Ureter (tissue), 1 donor: Measurements from ENCODE around the gene LUZP1. TPM values are rescaled to one million over a fixed set of nuclear protein-coding genes. Genes with fewer than 3 reads are reported as not detected.

Source experiments
- DNase-seq: peaks from one replicate; pipeline ENCODE4 v3.0.0-alpha.2; 2020; ENCODE audit warnings: low spot score
- total RNA-seq: library from RNA; stranded (reverse); gene quantifications from one replicate; pipeline ENCODE4 v1.2.4, GENCODE V29; 2023
- donor health status: DM: yes; HTN: yes; CAD: no.

The LUZP1 gene
- total RNA-seq, 1 donor from 2014 or later: 48.3 TPM

- DNase-seq: no peak
These were observed 15.5 kb downstream of the LUZP1 start for GRCh38 chr1:23152966-23153684.

DNA sequence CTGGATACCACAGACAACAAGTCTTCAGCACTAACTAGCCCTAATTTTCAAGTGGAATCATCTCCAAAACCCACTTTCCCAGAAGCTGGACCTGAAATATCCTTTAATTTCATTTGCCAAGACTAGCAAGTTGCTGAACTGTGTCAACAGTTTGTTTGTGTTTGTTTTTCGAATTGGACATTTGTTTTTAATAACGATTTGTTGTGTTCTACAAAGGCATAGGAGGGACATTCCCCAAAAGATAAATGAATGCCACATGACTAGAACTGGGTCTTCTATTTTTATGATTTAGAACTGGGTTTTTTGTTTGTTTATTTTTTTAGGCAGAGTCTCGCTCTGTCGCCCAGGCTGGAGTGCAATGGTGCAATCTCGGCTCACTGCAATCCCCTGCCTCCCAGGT is 17.9 kb downstream of the LUZP1 start:
- DNase-seq: no peak

GRCh38 chr1:23150125-23150524 is 18.5 kb downstream of the LUZP1 start:
- no peak for DNase-seq

- no peak for DNase-seq
These were observed 19.5 kb downstream of the LUZP1 start for GRCh38 chr1:23149114-23149513.

DNA sequence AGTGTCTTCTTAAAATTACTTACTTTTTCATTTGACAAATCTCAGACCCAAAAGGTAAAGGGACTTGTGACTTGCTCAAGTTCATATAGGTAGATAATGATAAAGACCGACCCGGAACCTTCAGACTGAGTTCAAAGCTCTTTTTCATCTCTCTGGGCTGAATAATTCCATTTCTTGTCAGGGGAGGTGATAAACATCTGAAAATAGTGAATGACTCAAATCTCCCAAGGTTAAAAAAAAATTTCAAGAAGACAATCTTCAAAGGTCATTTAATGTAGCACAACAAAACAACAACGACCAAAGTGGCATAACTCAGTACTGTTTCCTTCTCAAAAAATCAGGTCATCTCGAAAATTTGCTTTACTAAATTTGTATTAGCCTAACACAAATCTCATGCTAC is 20.6 kb downstream of the LUZP1 start:
- DNase-seq: no peak

- DNase-seq: no peak
These were observed 27.6 kb downstream of the LUZP1 start for GRCh38 chr1:23140940-23141596.

DNA sequence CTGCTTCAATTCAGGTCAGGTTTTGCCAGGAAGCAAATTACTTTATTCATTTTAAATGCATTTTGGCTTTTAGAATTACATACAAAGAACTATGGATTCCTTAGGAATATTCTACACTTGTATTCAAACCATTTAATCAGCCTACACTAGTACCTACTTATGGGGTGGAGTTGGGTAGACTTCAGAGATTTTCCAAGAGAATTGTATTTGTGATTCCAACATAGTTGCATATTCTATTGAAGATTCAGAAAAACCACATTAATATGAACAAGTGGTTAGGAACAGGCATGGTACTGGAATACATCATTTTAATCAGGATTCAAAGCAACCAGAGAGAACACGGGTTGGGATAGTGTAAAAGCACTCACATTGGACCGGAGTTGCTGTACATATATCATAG is 33.4 kb downstream of the LUZP1 start:
- no peak for DNase-seq

DNA sequence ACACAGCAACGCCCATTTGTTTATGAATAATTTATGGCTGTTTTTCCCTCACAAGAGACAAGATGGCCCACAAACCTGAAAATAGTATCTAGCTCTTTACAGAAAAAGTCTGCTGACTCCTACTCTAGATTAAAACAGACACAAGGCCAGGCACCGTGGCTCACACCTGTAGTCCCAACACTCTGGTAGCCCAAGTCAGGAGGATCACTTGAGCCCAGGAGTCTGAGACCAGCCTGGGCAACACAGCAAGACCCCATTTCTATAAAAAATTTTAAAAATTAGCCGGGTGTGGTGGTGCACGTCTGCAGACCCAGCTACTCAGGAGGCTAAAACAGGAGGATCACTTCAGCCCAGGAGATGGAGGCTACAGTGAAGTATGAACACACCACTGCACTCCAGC is 34.6 kb downstream of the LUZP1 start:
- DNase-seq: no peak

- no peak for DNase-seq
These were observed 35.1 kb downstream of the LUZP1 start for GRCh38 chr1:23133587-23133986.

DNA sequence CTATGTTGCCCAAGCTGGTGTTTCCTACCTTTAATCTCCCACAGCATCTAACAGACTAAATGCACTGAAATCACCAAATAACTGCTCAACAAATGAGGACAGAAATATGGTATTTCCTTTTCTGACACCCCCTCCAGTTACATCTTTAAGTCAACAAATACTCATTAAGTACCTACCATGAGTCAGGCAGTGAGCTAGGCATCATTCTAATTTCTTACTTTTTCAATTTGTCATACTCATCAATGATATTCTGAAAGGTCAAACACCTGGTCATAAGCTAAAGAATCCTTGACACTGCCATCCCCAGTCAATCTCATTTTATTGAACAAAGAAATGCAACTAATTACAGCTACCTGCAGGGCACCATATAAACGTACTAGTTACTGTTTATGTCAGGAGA is 36.6 kb downstream of the LUZP1 start:
- no peak for DNase-seq

GRCh38 chr1:23129846-23130245 is 38.8 kb downstream of the LUZP1 start:
- no peak for DNase-seq

DNA sequence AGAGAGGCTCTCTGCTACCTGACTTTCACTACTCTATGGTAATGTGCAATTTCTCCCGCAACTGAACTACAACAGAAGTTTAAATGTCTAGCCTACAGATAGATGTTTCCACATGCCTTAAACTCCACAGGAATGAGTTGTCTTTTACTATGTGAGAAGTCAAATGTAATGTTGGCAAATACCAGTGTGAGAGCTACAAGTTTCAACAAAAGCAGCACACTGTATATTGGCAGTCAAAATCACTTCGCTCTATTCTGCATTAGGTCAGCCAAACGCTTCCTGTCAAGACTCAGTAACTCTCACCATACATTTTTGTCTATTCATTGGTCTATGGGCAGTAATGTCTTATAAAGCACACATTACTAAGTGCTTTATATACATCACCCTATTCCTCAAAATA is 41.9 kb downstream of the LUZP1 start:
- DNase-seq: no peak

- DNase-seq: no peak
These were observed 42.5 kb downstream of the LUZP1 start for GRCh38 chr1:23126200-23126599.

DNA sequence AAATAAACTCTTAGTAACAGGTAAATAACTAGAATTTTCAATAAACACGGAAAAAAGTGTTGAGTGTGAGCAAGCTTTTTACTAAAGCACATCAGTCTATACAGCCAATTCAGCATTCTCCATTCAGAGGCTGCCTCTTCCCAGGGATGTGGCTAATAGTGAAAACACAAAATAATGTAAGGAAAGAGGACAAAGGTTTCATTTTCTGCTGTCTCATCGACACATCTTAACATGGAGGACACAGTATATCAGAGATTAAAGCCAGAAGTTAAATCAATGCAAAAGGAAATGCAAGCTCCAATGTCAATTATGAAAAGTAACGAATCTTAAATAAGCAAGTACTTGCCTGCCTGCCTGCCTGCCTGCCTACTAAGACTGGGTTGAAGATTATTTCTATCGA is 43.2 kb downstream of the LUZP1 start:
- no peak for DNase-seq

DNA sequence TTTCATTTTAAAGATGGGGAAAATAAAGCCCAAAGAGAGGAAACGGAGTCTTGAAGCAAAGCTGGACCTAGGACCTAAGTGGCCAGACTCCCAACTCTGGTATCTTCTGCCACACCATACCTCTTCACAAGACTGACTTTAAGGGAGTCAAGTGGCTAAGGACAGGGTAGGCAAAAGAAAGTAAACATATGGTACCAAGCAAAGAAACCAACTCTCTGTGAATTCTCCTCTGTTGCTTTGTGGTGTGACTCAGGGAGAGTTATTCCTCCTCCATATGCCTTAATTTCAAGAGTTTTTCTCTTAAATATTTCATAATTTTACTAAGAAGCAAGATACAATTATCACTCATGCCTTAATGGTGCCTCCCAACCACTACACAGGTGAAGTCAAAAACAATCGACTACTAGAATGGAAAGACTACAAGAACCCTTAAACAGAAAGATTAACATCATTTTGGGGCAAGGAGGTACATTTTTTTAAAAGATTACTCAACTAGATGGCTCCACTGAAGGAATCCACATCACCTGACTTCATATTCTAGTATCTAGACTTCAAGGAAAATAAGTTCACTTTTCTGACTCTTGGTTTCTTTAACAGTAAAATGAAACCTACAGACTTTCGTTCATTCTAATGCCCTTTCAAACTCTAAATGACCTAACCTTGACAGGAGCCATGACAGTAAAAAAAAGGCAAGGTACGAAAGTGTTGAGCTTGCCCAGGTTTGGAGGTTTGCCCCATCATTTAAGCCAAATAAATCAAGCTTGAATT is 44.2 kb downstream of the LUZP1 start:
- DNase-seq: no peak

GRCh38 chr1:23123528-23123927 is 45.1 kb downstream of the LUZP1 start:
- no peak for DNase-seq

GRCh38 chr1:23122796-23123195 is 45.9 kb downstream of the LUZP1 start:
- DNase-seq: no peak

GRCh38 chr1:23122023-23122748 is 46.5 kb downstream of the LUZP1 start:
- peak; percentile 57 for DNase-seq

DNA sequence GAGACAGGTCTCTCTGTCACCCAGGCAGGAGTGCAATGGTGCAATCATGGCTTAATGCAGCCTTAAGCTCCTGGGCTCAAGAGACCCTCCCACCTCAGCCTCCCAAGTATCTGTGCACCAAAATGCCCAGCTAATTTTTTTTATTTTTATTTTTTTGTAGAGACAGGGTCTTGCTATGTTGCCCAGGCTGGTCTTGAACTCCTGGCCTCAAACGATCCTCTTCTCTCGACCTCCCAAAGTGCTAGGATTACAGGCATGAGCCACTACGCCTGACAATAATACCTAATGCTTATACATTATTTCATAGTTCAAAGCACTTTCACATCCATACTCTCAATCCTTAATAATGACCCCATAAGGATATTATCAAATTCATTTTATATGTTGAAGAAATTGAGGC is 48.3 kb downstream of the LUZP1 start:
- no peak for DNase-seq

DNA sequence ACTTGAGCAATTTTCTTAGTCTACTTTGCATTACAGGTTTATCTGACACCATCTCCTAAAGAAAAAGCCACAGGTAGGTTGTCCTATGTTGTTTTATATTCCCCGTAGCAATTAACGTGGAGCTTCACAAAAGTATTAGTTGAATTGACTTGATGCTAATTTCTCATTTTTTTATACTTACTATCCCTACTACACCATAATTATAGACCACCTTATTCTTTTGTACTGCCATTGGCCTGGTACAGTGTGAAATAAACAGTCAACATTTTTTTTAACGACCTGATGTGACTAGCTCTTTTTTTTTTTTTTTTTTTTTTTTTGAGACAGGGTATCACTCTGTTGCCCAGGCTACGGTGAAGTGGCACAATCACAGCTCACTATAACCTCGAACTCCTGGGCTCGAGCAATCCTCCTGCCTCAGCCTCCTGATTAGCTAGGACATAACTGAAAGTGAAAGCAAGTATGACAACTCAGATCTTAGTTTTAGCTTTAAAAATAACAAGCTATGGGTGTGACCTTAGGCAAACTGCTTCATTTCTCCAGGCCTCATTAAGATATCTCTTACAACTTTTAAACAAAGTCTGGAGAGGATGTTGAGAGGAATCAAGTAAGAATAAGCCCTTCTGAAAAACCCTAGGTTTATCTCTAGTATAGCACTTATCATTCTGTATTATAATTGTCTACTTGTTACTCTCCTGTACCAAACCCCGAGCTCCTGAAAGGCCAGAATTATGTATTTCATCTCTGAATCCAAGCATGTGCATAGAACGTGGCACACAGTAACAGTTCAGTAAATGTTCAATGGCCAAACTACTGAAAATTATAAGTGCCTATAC is 49.5 kb downstream of the LUZP1 start:
- no peak for DNase-seq

GRCh38 chr1:23118407-23118806 is 50.2 kb downstream of the LUZP1 start:
- DNase-seq: no peak
